ENCODE measurements around the gene ADGRD2. TPM values are rescaled to one million over a fixed set of nuclear protein-coding genes. Genes with fewer than 3 reads are reported as not detected.

Gene ADGRD2
- total RNA-seq, 2 donors from 2014 or later: 1.0 to 4.0 TPM

DNA sequence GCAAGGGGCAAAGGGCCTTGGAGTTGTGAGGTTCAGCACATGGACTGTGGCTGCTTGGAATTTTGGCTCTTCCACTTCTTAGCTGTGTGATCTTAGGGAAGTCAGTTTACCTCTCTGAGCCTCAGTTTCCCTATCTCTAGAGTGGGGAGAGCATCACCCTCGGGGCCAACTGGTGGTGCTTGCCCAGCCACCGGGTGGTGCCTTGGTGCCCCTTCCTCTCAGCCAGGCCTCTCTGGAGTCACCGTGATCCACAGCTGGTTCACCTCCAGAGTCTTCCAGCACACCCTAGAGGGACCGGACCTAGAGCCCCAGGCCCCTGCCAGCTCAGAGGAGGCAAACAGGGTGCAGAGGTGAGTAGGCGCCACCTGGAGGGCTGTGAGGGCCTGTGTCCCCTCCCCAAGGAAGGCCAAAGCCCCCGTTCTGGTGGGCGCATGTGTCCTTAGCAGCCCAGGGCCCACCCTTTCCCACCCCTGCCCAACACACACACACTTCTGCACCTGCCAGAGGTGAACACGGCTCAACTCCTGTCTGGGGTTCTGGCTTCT is 7.7 kb downstream of the ADGRD2 start:
- H3K27ac ChIP-seq: no peak overlapping the region
- no peaks in the 10 kb centered on the region for H3K36me3 ChIP-seq
- H3K27me3 ChIP-seq (replicated peaks; ENCODE audit: insufficient read depth): peaks cover 5% of the 10 kb centered on the region
- no peak overlapping the region for H3K4me3 ChIP-seq
- H3K9me3 ChIP-seq: no peaks in the 10 kb centered on the region
- WGBS: 77% methylated on average over 8 of the region's 8 CpGs
- no peak for DNase-seq (ENCODE audit: low spot score)
- no peak for TF ChIP-seq POLR2AphosphoS5 (IDR thresholded peaks at IDR 0.05)
- no peak for TF ChIP-seq POLR2A (IDR thresholded peaks at IDR 0.05)
- TF ChIP-seq, protein P1, sequence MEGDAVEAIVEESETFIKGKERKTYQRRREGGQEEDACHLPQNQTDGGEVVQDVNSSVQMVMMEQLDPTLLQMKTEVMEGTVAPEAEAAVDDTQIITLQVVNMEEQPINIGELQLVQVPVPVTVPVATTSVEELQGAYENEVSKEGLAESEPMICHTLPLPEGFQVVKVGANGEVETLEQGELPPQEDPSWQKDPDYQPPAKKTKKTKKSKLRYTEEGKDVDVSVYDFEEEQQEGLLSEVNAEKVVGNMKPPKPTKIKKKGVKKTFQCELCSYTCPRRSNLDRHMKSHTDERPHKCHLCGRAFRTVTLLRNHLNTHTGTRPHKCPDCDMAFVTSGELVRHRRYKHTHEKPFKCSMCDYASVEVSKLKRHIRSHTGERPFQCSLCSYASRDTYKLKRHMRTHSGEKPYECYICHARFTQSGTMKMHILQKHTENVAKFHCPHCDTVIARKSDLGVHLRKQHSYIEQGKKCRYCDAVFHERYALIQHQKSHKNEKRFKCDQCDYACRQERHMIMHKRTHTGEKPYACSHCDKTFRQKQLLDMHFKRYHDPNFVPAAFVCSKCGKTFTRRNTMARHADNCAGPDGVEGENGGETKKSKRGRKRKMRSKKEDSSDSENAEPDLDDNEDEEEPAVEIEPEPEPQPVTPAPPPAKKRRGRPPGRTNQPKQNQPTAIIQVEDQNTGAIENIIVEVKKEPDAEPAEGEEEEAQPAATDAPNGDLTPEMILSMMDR (IDR thresholded peaks at IDR 0.05): no peak
- no peaks in the 10 kb centered on the region for H3K4me1 ChIP-seq (replicated peaks)
- intact Hi-C loops (cut with DNase I): no loop called here

DNA sequence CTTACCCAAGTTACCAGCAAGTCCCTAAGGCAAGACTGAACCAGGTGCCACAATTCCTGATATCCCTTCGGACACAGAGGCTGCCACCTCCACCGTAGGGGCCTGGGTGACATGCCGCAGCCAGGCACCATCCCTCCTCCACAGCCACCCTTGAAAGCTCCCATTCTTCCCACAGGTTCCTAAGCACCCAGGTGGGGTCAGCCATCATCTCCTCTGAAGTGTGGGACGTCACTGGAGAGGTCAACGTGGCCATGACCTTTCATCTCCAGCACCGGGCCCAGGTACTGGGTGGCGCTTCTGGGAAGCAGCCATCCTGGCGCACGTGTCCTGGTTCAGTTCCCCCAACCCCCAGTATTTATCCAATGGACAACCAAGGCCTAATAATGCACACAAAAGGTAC is 8.2 kb downstream of the ADGRD2 start:
- Histone ChIP-seq H3K9me3 (no peaks in the 10 kb centered on the region), H3K36me3 (no peaks in the 10 kb centered on the region), H3K4me3 (no peak overlapping the region), H3K27ac (no peak overlapping the region), H3K27me3 (replicated peaks; ENCODE audit: insufficient read depth) (peaks cover 2% of the 10 kb centered on the region), H3K4me1 (replicated peaks) (no peaks in the 10 kb centered on the region)
- no peak for DNase-seq (ENCODE audit: low spot score)
- WGBS: 87% methylated on average over 9 of the region's 9 CpGs
- no peak for TF ChIP-seq POLR2A (IDR thresholded peaks at IDR 0.05)
- no peak for TF ChIP-seq POLR2AphosphoS5 (IDR thresholded peaks at IDR 0.05)
- TF ChIP-seq, protein P1 (IDR thresholded peaks at IDR 0.05): no peak
- intact Hi-C loops (cut with DNase I): no loop called here

DNA sequence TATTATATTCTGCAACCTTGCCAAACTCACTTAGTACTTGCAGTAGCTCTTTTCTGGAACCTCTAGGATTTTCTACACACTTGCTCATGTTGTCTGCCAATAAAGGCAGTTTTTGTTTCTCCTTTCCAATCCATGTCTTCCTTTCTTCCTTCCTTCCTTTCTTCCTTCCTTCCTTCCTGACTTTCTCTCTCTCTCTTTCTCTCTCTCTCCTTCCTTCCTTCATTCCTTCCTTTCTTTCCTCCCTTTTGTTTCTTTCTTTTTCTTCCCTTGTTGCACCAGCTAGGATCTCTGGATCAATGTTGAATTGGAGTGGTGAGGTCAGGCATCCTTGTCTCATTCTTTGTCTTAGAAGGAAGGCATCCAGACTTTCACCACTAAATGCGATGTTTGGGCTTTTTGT is 12.5 kb downstream of the ADGRD2 start:
- H3K4me3 ChIP-seq: no peak overlapping the region
- no peaks in the 10 kb centered on the region for H3K9me3 ChIP-seq
- no peak for DNase-seq (ENCODE audit: low spot score)
- H3K27ac ChIP-seq: no peak overlapping the region
- no peaks in the 10 kb centered on the region for H3K4me1 ChIP-seq (replicated peaks)
- 90% methylated on average over 1 of the region's 1 CpG for WGBS
- TF ChIP-seq, protein P1 (IDR thresholded peaks at IDR 0.05): no peak
- TF ChIP-seq POLR2AphosphoS5 (IDR thresholded peaks at IDR 0.05): no peak
- intact Hi-C loops (cut with DNase I): no loop called here
- no peaks in the 10 kb centered on the region for H3K27me3 ChIP-seq (replicated peaks; ENCODE audit: insufficient read depth)
- H3K36me3 ChIP-seq: no peaks in the 10 kb centered on the region

DNA sequence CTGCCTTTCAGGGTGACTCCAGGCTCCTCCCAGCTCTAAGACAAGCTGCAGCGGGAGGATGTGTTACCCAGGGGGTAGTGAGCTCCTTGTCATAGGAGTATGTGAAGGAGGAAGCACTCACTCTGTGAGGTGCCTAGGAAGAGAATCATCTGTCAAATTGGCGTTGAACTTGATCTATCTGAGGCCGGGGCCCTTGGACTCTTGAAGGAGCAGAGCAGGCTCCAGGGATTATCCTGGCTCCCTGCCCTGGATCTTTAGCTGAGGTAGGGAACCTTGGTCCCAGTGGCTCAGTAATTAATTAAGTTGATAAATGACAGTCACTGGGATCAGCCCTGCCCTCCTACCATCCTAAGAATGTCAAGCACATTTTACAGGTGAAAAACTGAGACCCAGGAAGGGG is 15.5 kb downstream of the ADGRD2 start:
- Histone ChIP-seq H3K9me3 (no peaks in the 10 kb centered on the region), H3K36me3 (no peaks in the 10 kb centered on the region), H3K4me3 (no peak overlapping the region), H3K27me3 (replicated peaks; ENCODE audit: insufficient read depth) (no peaks in the 10 kb centered on the region), H3K27ac (no peak overlapping the region), H3K4me1 (replicated peaks) (no peaks in the 10 kb centered on the region)
- intact Hi-C loops (cut with DNase I): no loop called here
- DNase-seq (ENCODE audit: low spot score): no peak
- TF ChIP-seq, protein P1 (IDR thresholded peaks at IDR 0.05): no peak
- TF ChIP-seq POLR2AphosphoS5 (IDR thresholded peaks at IDR 0.05) (no peak), POLR2A (IDR thresholded peaks at IDR 0.05) (no peak)
- 86% methylated on average over 3 of the region's 3 CpGs for WGBS

DNA sequence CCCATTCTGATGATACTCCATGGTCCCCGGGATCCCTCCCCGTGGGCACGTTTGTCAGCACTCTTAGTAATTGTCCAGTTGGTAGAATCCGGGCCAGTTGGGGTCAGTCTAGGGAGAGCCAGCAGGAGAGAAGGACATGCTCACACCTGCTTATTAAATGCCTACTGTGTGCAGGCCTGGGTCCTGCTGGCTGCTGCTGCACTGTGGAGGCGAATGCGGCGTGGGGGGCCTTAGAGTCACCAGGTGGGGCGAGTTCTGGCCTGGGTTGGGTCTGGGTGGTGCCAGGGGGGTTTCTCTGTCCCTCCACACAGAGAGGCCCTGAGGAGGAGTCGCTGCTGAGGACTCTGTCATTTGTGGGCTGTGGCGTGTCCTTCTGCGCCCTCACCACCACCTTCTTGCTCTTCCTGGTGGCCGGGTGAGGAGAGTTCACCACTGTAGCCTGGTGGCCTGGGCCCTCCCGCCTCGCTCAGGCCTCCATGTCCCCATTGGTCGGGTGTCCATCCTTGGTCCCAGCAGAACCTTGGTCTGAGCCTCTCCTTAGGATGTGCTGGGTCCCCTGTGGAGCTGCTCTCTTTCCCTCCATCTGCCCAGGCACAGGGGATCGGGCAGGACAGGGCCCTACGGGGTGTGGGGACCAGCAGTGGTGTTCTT is 17.3 kb downstream of the ADGRD2 start:
- no peak for DNase-seq (ENCODE audit: low spot score)
- TF ChIP-seq, protein P1 (IDR thresholded peaks at IDR 0.05): no peak
- TF ChIP-seq POLR2A (IDR thresholded peaks at IDR 0.05) (no peak), POLR2AphosphoS5 (IDR thresholded peaks at IDR 0.05) (no peak)
- H3K27ac ChIP-seq: no peak overlapping the region

More for the DNA sequence above, 17.3 kb downstream of the ADGRD2 start:
- no peak overlapping the region for H3K4me3 ChIP-seq
- 93% methylated on average over 17 of the region's 17 CpGs for WGBS
- H3K27me3 ChIP-seq (replicated peaks; ENCODE audit: insufficient read depth): no peaks in the 10 kb centered on the region
- H3K36me3 ChIP-seq: no peaks in the 10 kb centered on the region
- no peaks in the 10 kb centered on the region for H3K9me3 ChIP-seq
- H3K4me1 ChIP-seq (replicated peaks): no peaks in the 10 kb centered on the region
- intact Hi-C loops (cut with DNase I): no loop called here
